Measurements from ENCODE around the gene INPP5D.
A peak's percentile ranks its signal among the peaks of the same experiment; 100 is the strongest.
"Not testable (repeated sequence)": the region's sequence is repeated elsewhere in the genome, so short reads cannot be mapped to it uniquely, and the experiment has no call there.

INPP5D gene

DNA sequence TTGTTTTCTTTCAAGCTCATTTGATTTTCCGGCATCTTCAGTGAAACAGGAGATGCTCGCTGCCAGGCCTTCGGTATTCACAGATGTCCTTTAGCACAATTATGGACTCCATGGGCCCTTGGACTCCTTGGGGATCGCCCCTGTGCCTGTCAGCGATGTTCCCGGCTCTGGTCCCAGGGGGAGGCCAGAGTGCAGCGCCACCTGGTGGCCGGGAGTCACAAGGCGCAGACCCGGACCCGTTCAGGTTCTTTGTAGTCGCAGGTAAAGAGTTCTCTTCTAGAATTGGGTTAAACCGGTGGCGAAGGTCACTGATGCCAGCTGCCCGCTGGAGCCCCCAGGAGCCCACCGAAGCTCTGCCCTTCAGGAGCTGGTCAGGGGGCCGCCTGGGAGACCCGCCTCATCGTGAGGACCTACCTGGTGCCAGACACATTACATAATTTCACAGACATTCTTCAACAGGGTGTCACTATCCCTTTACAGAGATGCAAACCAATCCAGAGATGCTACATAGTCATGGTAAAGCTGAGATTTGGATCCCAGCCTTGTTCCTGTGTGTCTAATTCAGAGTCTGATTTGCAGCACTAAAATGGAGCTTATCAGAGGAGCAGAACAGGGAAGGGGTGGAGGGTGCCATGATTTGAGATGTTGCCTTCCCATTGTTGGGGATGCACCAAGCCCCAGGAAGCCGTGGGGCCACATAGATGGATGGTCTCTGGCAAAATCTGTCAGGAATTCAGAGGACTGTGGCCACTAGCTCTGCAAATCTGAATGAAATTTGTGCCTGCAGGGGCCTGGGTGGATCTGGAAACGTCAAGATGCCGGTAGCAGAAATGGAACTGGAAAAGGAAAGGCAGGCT, 6.0 kb upstream of the INPP5D start:
- peak; percentile 84 for DNase-seq (ENCODE audit: low spot score)

DNA sequence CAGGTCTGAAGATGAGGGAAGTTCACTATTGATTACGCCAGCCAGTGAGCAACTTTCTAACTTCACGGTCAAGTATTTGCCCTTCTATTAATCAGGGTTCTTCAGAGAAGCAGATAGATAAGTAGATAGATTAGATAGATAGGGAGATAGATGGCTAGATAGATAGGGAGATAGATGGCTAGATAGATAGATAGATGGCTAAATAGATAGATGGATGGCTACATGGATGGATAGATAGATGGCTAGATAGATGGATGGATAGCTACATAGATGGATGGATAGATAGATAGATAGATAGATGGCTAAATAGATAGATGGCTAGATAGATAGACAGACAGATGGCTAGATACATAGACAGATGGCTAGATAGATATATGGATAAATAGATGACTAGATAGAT, 4.8 kb upstream of the INPP5D start:
- no peak for DNase-seq (ENCODE audit: low spot score)

DNA sequence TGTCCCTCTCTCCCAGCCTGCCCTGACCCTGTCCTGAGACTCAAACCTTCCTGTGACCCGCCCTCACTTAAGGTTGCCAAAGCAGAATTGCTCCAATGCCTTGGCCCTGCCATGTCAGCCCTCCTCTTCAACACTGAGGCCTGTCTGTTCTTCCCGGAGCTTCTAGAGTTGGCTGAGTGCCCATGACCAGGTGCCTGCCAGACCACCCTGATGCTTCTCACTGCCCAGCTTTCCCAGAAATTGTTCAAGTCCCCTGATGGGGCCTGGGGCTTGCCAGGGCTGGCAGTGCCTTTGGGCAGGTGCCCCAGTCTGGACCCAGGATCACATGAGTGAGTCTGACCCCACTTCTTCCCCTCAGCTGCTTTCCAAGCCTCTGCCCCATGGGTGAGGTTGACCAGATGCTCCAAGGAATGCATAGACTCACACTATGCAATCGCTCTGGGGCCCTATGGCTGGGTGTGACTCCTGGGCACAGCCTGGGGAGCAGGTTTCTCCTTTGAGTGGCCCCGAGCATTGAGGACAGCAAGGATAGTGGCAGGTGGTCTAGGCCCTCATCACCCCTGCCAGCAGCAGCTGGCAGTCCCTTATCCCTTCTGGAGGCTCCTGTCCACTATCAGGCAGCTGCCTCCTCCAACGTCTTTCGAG, 3.1 kb upstream of the INPP5D start:
- DNase-seq (ENCODE audit: low spot score), result no peak

DNA sequence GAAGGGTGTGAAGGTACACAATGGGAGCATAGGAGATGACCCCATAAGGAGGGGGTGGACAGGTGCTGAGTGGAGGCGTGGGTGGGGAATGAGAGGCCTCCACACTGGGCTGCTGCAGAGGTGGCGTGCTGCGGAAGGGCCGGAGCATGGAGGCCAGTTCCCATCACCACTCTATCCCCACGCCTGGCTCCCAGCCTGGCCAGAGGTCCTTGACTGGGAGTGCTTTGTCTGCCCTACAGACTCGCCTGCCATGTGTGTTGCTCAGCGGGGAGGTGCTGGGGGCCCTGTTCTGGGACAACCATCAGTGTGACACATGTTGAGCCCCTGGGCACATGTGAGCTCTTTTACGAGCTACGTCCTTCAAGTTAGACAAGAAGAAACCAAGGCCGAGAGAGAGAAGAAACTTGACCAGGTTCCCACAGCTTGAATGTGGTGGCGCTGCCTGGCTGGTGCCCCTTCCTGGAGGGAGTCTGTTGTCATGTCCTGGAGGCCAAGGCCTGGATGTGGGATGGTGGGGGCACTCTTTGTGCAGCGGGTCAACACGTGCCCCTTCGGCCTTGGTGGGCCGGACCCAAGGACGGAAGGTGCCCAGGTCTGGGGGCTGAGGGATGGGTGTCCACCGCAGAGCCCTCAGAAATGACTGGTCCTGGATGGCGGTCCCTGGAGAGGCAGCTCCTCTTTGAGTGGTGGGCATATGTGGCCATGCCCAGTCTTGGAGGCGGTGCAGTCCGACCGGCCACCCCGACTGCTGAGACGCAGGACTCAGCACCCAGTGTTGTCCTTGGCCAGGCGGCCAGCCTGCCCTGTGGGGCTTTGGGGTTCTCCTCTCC, 1.2 kb upstream of the INPP5D start:
- DNase-seq (ENCODE audit: low spot score), result no peak

DNA sequence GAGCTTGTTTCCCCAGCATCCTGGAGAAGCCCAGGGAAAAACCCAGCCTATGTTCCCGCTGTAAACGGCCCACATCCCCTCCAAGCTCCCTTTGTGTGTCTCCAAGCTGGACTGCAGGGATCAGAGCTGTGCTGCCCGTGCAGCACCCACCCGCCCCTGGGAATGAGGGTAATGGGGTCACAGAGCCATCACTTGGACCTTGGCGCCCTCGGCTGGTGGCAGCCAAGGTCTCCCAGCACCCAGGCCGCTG, 670 bp upstream of the INPP5D start:
- DNase-seq (ENCODE audit: low spot score), result no peak

DNA sequence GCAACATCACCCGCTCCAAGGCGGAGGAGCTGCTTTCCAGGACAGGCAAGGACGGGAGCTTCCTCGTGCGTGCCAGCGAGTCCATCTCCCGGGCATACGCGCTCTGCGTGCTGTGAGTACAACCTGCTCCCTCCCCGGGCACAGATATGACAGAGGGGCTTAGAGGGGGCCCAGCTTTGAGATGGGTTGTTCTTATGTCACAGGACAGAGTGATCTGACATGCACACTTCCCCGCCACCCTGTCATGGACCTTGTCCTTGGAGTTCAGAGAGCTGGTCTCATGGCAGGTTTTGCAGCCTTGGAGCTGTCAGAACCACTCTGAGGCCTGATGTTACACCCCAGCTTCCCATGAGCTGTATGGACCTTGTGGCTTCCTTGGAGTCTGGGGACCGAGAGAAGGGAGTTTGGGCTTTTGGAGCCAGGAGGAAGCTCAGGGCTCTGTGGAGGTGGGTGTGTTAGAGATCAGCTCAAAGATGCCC, 398 bp downstream of the INPP5D start:
- DNase-seq (ENCODE audit: low spot score), result no peak

DNA sequence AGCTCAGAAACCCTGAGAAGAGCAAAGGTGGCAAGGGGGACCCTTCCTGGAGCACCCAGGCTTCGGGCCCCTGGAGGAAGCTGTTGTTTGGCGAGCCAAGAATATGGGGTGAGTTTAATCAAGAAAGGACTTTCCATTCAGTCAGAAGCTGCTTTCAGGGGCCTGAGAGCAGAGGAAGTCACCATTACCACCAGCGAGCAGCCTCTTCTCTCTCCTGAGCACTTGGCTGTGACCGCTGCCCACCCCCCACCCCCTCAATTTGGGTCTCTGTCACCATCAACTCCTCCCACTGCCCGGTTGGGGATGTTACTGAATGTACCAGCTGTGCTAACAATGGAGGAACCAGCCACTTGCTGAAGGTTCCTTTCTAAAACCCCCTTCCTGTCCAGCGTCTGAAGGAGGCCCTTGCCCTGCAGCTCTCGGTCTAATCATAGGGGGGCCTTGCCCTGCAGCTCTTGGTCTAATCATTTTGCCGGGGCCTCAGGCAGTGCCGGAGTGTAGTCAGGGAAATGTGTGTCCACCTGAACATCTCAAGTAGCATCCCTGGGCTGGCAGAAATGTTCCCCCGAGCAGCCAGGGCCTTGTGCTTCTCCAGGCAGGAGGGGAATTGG, 943 bp downstream of the INPP5D start:
- no peak for DNase-seq (ENCODE audit: low spot score)

DNA sequence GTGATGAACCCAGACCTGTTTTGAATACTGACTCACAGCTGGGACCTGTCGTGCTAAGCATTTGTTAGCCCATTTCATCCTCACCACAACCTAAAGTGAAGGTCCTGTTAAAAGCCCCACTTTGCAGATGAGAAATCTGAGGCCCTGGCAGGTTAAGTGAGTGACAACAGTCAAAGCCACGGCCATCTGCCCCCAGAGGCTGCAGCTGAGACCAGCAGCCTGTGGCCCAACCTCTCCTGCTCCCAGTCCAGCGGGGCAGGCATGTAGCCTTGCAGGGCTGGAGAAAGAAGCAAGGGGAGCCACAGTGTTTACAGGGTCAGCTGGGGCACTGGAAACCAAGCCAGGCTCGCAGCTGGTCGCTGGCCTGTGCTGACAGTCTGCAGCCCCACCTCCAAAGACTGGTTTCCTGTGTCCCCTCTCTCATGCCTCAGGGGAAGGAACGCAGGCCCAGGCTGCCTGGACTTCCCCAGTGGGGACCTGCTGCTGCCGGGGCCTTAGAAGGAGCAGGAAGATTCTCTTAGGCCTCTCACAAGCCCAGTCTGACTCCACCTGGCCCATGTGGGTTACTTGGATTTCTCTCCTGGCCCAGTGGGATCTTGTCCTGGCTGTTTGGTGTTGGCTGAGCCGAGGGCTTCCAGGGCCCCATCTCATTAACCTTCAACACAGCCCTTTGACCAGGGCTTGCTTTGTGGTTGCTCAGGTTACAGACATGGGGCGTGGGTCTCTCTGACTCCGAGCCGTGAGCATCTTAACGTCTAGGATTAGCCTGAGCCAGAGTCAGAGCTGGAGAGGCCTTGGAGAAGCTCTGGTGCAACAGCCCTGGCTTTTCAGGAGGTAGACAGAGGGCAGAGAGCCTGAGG, 1.7 kb downstream of the INPP5D start:
- peak; percentile 64 for DNase-seq (ENCODE audit: low spot score)

DNA sequence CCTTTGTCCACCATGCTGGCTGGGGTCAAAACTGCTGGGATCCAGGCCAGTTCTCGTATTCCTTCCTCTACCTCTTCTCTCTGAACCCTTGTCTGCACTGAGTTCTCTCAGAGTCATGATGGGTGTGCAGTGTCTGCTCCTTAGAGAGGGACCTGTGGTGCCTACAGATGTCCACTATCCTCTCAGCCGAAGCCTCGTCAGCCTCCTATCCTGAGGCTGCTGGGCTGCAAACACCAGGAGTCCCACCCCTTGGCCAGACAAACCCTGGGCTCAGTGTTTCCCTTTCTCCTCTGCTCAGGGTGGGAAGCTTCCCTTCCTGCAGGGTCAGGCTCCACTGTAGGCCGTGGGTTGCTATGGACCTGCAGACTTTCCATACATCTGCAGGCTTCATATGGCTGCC, 2.3 kb downstream of the INPP5D start:
- DNase-seq (ENCODE audit: low spot score), result no peak

DNA sequence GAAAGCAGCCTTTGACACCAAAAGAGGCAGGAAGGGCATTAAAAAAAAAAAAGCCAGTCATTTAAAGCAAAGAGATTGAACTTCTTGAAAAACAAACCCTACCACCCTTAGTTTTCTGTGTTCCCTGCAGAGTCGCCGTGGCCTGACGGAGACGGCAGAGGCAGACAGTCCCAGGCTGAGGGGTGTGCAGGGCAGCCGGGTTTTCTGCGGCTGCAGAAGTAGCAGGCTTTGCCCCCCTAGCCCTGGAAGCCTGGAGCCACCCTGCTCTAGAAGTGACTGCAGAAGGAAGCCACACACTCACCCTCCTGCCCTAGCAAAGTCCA, 2.8 kb downstream of the INPP5D start:
- DNase-seq (ENCODE audit: low spot score), result no peak

DNA sequence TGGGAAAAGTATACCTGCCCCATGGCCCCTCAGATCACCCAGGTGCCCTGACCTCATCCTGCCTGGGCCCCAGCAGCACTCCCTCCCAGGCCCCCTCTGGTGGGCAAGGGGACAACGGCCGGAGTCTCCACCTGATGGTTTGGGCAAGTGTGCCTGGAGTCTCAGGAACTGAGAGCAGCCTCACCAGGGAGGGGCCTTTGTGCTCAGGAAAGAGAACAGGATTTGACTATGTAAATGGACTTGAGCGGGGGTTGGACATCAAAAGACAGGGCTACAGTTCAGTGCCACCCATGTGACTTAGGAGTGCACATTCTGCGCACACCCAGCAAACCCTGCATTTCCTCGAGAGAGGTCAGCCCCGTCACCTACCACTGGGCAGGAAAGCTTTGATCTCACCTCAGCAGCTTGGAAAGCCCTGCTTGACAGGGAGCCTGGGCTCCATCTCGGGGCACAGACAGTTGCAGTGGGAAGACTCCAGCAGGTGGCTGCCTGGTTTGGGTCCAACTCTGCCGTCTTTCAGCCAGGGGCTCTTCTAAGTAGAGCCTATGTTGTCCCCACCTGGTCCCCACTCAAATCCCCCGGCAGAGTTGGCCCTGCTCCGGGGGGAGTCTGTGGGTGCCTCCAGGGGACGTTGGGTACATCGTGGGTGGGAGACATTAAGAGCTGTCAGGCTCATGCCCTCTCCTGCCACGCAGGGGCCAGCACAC, 3.3 kb downstream of the INPP5D start:
- no peak for DNase-seq (ENCODE audit: low spot score)

DNA sequence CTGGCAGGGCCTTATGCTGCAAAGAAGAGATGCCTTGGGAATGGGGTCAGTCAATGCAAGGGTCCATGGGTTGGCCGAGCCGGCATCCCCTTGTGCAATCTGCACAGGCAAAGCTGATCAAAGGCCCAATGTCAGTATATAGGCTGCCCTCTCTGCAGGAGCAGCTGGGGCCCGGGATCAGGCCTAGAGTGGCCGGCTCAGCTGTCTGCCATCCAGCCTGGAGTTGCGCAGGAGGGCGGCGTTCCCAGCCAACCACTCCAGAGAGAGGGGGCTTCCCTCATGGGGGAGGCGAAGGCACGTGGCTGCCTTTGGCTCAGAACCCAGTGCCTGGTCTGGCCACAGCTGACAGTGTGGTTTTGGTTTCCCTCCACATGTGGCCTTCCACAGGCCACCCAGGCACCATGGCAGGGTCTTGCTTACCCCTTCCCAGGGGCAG, 3.9 kb downstream of the INPP5D start:
- no peak for DNase-seq (ENCODE audit: low spot score)

DNA sequence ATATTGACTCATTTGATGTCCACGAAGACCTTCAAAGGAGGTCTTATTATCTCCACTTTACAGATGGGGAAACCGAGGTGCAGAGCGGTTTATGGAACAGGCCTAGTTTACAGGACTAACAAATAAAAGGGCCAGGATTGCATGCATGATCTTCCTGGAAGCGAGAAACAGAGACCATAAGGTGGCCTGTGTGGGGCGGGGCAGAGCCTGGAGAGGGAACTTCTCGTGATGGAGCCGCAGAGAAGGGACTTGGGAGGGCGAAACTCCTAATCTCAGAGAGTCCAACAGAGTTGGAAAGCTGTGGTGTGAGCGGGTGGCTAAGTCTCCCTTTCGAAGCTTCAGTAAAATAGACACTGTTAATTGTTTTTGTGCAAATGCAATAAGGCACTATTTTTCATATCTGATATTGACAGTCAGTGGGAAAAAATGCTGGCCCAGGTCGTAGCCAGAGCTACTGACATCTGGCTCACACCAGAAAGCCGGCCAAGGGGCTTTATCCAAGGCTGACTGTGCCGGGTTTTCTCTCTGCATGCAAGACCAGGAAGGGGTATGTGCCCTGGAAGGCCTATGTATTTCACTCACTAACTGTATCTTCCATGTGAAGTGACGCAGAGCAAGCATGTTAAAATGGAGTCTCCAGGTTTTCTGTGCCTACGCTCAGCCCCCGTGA, 4.5 kb downstream of the INPP5D start:
- no peak for DNase-seq (ENCODE audit: low spot score)

DNA sequence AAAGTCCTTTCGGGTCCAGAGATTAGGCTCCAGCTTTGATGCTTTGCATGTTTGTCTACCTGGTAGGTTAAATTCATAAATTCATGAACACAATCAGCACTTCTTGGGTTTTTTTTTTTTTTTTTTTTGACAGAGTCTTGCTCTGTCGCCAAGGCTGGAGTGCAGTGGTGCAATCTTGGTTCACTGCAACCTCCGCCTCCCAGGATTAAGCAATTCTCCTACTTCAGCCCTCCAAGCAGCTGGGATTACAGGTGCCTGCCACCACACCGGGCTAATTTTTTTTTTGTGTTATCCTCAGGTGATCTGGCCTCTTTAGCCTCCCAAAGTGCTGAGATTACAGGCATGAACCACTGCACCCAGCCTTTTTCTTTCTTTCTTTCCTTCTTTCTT, 5.1 kb downstream of the INPP5D start:
- DNase-seq (ENCODE audit: low spot score), result not testable (repeated sequence)

DNA sequence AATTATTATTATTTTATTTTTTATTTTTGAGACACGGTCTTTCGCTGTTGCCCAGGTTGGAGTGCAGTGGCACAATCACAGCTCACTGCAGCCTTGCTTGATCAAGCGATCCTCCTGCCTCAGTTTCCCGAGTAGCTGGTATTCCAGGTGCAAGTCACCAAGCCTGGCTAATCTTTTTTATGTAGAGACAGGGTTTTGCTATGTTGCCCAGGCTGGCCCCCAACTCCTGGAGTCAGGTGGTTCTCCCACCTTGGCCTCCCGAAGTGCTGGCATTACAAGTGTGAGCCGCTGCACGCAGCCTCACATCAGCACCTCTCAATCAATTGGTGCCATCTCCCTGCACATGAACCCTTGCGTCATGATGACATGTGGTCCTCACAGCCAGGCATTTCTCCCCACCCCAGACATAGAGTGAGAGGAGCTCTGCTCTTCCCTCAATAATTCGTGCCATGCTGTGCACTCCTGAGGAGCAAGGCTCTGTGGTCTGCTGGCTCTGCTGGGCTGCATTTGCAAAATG, 5.9 kb downstream of the INPP5D start:
- DNase-seq (ENCODE audit: low spot score), result no peak

DNA sequence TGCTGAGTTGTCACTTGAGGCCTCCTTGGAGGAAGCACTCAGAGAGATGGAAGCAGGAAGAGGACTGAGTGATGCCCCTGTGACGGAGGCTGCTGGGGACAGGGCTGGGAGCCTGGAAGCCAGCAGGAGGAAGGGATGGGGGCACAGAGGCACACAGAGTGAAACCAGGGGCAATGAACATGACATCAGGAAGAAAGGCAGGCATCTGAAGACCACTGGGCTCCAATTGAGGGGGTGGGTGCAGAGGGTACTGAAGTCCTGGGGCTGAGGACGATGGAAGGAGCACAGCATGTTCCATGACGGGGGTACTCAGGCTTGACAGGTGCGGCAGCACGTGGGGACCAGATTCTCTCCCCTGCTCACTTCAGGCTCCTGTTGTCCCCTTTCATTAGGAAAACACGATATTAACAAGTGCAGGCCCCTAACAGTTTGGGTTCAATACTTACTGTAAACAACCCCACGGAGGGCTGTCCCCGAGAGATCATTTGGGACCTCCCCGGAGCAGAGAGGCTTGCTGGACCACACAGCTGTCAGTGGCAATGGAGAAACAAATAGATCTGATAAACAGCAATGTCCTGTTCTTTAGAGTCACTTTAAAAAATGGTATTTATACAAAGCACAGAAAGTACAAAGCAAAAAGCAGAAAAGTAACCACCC, 8.7 kb downstream of the INPP5D start:
- DNase-seq (ENCODE audit: low spot score), result no peak

DNA sequence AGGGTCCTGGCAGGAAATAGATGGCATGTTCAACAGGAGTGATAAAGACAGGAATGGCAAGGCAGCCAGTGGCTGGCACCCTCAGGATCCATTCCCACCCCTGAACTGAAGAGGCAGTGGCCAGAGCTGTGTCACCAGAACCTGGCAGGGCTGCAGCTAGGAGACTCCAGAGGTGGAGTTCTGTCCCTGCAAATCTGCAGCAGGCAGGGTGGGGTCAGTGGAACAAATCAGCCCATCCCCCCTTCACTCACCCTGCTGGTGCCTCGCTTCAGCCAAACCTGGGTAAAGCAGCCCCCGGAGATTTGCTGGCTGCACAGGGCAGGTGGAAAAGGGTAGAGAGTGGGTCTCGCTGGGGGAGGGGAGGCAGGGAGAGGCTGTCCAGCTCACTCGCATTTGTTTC, 12.7 kb downstream of the INPP5D start:
- DNase-seq (ENCODE audit: low spot score), result peak; percentile 40

DNA sequence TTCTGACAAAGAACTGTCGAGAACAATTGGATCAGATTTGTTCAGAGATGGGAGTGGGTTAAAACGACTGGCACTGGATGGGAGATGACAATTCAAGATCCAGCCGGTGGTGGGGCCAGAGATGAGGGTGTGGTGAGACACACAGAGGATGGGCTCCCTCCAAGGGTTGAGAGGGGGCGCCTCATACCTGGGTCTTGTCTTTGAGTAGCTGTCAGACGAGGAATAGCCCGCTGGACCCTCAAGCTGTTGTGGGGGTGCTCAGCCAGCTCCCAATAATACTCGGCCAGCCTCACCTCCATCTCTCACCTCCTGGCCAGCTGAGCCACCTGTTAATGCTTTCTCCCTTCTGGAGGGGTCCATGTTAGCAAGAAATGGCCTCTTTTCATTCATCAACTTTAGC, 14.0 kb downstream of the INPP5D start:
- DNase-seq (ENCODE audit: low spot score), result peak; percentile 35

DNA sequence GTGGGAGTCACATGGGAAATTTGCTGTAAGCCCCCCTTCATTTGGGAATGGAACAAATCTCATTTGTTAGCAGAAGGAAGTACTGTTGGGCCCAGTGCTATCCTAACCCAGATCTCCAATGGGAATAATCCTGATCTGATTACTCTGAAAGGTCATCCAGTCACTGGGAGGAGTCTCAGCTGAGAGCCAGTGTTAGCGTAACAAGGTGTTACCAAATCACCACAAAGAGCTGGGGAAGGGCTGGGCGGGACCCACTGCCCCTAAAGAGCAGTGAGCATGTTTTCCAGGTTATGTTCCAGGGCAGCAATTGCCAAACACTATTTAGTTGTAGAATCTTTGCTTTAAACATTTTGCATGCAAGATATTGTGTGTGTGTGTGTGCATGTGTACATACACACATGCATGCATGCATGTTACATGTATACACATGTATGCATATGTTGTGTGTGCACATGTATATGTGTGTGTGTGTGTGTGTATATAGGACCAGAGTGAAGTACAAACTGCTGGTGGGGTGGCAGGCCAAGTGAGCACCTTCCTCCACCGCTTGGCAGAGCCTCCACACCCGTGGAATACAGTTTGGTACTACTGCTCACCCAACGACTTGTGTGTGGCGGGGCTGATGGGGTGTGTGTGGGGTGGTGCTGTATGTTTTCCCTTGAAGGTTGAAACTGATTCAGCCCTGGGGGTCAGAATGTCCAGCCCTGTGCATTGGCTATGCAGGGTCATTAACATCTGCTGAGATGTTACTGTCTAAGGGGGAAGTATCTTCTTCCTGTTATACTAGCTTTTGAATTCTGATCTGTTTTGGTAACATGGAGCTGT, 15.2 kb downstream of the INPP5D start:
- DNase-seq (ENCODE audit: low spot score), result peak; percentile 36

Data from ecto neural progenitor cell (in vitro differentiated cells).